Measurements from ENCODE around the gene NSRP1. TPM values are rescaled to one million over a fixed set of nuclear protein-coding genes. Genes with fewer than 3 reads are reported as not detected.

Gene NSRP1
- total and polyA plus RNA-seq, 2 of the 8 experiments (the other 6 are each of a cell fraction or from before 2014, with no cell fraction given), result 6.1 to 22.4 TPM

GRCh38 chr17:30153463-30153862 is 36.8 kb downstream of the NSRP1 start:
- Histone ChIP-seq H3K9ac (replicated peaks in 1 of 4; ENCODE audit: extremely low read depth in 1 of 4, low read depth in 3 of 4, low read length in 3 of 4) (no peak overlapping the region), H3K23ac (ENCODE audit: insufficient read length) (no peak overlapping the region), H3K4me2 (ENCODE audit: insufficient read depth in 1 of 2, low read depth in 2 of 2, low read length in 2 of 2) (no peak overlapping the region), H2BK120ac (replicated peaks; ENCODE audit: low read depth, low read length) (no peak overlapping the region), H3K79me1 (ENCODE audit: low read depth, low read length) (peaks cover 3% of the 10 kb centered on the region; the same call in 1 of the 2 replicates), H3K4me1 (replicated peaks in 1 of 4; ENCODE audit: control insufficient read depth in 3 of 4, insufficient read depth in 4 of 4, low read length in 3 of 4) (no peaks in the 10 kb centered on the region), H4K91ac (replicated peaks; ENCODE audit: insufficient read length, low read length) (no peak overlapping the region), H3K4me3 (ENCODE audit: extremely low read depth in 1 of 4, insufficient read depth in 2 of 4, low read depth in 3 of 4, low read length in 4 of 4) (no peak overlapping the region), H4K5ac (ENCODE audit: insufficient read length, low read depth, low read length) (no peak overlapping the region), H3K27me3 (replicated peaks in 1 of 4; ENCODE audit: control insufficient read depth in 3 of 4, extremely low read depth in 1 of 4, insufficient read depth in 3 of 4, low read length in 3 of 4) (no peaks in the 10 kb centered on the region), H2AFZ (ENCODE audit: low read length) (no peak overlapping the region), H2AK5ac (ENCODE audit: low read depth, low read length) (no peak overlapping the region), H2BK12ac (ENCODE audit: low read depth, low read length) (no peak overlapping the region), H3K27ac (ENCODE audit: low read depth, low read length) (no peak overlapping the region), H3K36me3 (ENCODE audit: control insufficient read depth in 2 of 4, insufficient read depth in 4 of 4, low read length in 3 of 4) (peaks cover 0 to 4% (median 0%) of the 10 kb centered on the region in 4 experiments; a peak in 1 of 8 replicates), H3K9me3 (ENCODE audit: insufficient read depth in 2 of 2, low read depth in 1 of 2, low read length in 1 of 2) (no peaks in the 10 kb centered on the region), H3K4ac (replicated peaks; ENCODE audit: insufficient read length, low read depth, low read length) (no peak overlapping the region), H4K20me1 (replicated peaks in 1 of 2; ENCODE audit: control insufficient read depth in 1 of 2, insufficient read depth in 2 of 2, low read length in 2 of 2) (no peaks in the 10 kb centered on the region), H3K79me2 (ENCODE audit: control insufficient read depth in 1 of 2, insufficient read depth in 2 of 2, low read length in 2 of 2) (peaks cover 0 to 41% of the 10 kb centered on the region in 2 experiments; a peak in 2 of 4 replicates), H3K18ac (ENCODE audit: extremely low read depth, low read length) (no peak overlapping the region), H3K56ac (replicated peaks; ENCODE audit: insufficient read length, low read depth, low read length) (no peak overlapping the region), H3K23me2 (ENCODE audit: low read depth, low read length) (no peaks in the 10 kb centered on the region), H4K8ac (ENCODE audit: extremely low read depth, insufficient read depth, low read length) (no peak overlapping the region), H2BK20ac (ENCODE audit: low read length) (no peak overlapping the region), H3K14ac (ENCODE audit: insufficient read length) (no peak overlapping the region), H2BK5ac (ENCODE audit: low read depth, low read length) (no peak overlapping the region), H2BK15ac (ENCODE audit: low read length) (no peak overlapping the region)
- ChIA-PET POLR2A (ENCODE audit: partially characterized antibody) (no interaction called here), CTCF (ENCODE audit: partially characterized antibody) (no interaction called here)
- FAIRE-seq (no peak), DNase-seq (ENCODE audit: low read depth in 1 of 2, low spot score in 2 of 2) (no peak)
- no peak for TF ChIP-seq USF2 (IDR thresholded peaks at IDR 0.05; ENCODE audit: low read length)
